Pulmonary artery endothelial cell (primary cell): ENCODE measurements around the gene CREG2. TPM values are rescaled to one million over a fixed set of nuclear protein-coding genes. Genes with fewer than 3 reads are reported as not detected.

Experiments used
- DNase-seq: peaks from one replicate; pipeline ENCODE4 v3.0.0-alpha.2; 2011; ENCODE audit warnings: low read depth, low spot score
- total RNA-seq: library from RNA; depleted of rRNA; stranded (reverse); fragments of >200 nt; gene quantifications from 2 replicates; pipeline ENCODE4 v1.2.3, GENCODE V29; 2014

The CREG2 gene
- total RNA-seq, 1 donor from 2014 or later = 1.6 TPM

- DNase-seq = no peak
Measured at GRCh38 chr2:101409699-101410098, 22.4 kb upstream of the CREG2 start.

- no peak for DNase-seq
Measured at GRCh38 chr2:101408925-101409324, 21.6 kb upstream of the CREG2 start.

- no peak for DNase-seq
Measured at GRCh38 chr2:101405351-101405899, 18.1 kb upstream of the CREG2 start.

GRCh38 chr2:101403745-101404144, 16.4 kb upstream of the CREG2 start:
- DNase-seq = no peak

GRCh38 chr2:101402630-101403029, 15.3 kb upstream of the CREG2 start:
- no peak for DNase-seq

GRCh38 chr2:101401906-101402305, 14.6 kb upstream of the CREG2 start:
- no peak for DNase-seq

- no peak for DNase-seq
Measured at GRCh38 chr2:101401326-101401665, 14.0 kb upstream of the CREG2 start.

- no peak for DNase-seq
Measured at GRCh38 chr2:101400506-101401325, 13.4 kb upstream of the CREG2 start.

- no peak for DNase-seq
Measured at GRCh38 chr2:101400048-101400447, 12.7 kb upstream of the CREG2 start.

- no peak for DNase-seq
Measured at GRCh38 chr2:101399021-101399799, 11.9 kb upstream of the CREG2 start.

GRCh38 chr2:101398116-101398821, 11.0 kb upstream of the CREG2 start:
- DNase-seq = no peak

GRCh38 chr2:101396316-101396717, 9.0 kb upstream of the CREG2 start:
- peak; percentile 75 for DNase-seq

- no peak for DNase-seq
Measured at GRCh38 chr2:101395545-101396315, 8.4 kb upstream of the CREG2 start.

- no peak for DNase-seq
Measured at GRCh38 chr2:101388232-101388631, 929 bp upstream of the CREG2 start.

- DNase-seq = no peak
Measured at GRCh38 chr2:101386599-101387150, 628 bp downstream of the CREG2 start.

GRCh38 chr2:101383016-101383541, 4.2 kb downstream of the CREG2 start:
- DNase-seq = no peak

GRCh38 chr2:101382442-101382841, 4.9 kb downstream of the CREG2 start:
- peak; percentile 71 for DNase-seq

GRCh38 chr2:101380376-101380775, 6.9 kb downstream of the CREG2 start:
- DNase-seq = no peak

GRCh38 chr2:101379091-101379490, 8.2 kb downstream of the CREG2 start:
- no peak for DNase-seq

- no peak for DNase-seq
Measured at GRCh38 chr2:101375653-101376052, 11.7 kb downstream of the CREG2 start.
